GM12801 (cell line): ENCODE data around the gene WBP1.

Experiments
- TF ChIP-seq, protein P1 (sequence below): IDR thresholded peaks from one replicate; pipeline ENCODE4 v1.5.1; 2011; ENCODE audit warnings: control low read depth; ENCODE audit not compliant: insufficient read length; ENCODE audit errors: extremely low read depth

WBP1 gene

DNA sequence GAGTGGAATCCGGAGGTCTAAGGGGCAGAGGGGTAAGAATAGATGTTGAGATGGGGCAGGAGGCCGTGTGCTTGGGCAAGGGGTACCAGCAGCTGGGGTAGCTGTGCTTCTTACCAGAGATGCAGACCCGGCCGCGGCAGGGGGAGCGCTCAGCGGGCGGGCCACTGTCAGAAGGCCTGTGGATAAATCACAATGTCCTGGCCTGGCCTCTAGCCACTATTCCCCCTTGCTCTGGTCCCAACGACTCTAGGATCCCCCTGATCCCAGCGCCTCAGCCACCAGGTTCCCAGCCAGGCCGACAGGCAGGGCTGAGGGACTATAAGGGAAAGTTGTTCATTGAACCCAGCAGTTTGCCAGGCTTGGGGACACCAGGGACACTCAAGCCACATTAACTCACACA, 27.7 kb upstream of the WBP1 start:
- TF ChIP-seq, protein P1, sequence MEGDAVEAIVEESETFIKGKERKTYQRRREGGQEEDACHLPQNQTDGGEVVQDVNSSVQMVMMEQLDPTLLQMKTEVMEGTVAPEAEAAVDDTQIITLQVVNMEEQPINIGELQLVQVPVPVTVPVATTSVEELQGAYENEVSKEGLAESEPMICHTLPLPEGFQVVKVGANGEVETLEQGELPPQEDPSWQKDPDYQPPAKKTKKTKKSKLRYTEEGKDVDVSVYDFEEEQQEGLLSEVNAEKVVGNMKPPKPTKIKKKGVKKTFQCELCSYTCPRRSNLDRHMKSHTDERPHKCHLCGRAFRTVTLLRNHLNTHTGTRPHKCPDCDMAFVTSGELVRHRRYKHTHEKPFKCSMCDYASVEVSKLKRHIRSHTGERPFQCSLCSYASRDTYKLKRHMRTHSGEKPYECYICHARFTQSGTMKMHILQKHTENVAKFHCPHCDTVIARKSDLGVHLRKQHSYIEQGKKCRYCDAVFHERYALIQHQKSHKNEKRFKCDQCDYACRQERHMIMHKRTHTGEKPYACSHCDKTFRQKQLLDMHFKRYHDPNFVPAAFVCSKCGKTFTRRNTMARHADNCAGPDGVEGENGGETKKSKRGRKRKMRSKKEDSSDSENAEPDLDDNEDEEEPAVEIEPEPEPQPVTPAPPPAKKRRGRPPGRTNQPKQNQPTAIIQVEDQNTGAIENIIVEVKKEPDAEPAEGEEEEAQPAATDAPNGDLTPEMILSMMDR, result no peak

DNA sequence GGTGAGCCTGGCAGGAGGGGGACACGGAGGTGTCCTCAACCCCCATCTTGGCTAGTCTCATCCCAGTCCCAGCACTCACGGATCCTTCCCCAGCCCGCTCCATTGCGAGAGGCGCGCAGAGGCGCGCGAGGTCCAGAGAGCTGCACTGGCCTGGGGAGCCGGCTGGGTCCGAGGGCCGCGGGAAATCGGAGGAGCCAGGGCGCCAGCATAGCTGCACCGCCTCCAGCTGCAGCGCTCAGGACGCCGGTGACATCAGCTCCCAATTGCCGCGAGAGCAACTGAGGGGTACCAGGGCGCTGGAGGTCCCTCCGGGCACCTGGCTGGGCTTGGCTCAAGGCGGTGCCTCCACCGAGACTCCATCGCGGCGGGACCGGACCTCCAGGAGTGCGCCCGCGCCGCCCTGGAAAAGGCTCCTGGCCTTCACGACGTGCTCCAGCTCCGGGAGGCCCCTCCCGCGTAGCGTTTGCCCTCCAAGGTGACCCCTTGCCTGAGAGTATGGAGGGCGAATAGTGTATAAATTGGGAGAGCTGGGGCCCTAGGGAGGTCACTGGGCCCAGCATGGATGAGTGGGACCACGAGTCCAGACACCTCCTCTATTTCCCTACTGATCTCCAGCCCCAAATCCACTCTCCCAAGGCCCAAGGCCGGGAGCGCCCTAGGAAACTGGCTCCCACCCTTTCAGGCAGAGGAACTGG, 22.0 kb upstream of the WBP1 start:
- TF ChIP-seq, protein P1, result no peak

- TF ChIP-seq, protein P1, result no peak
Measured at GRCh38 chr2:74436848-74437695, 21.2 kb upstream of the WBP1 start.

DNA sequence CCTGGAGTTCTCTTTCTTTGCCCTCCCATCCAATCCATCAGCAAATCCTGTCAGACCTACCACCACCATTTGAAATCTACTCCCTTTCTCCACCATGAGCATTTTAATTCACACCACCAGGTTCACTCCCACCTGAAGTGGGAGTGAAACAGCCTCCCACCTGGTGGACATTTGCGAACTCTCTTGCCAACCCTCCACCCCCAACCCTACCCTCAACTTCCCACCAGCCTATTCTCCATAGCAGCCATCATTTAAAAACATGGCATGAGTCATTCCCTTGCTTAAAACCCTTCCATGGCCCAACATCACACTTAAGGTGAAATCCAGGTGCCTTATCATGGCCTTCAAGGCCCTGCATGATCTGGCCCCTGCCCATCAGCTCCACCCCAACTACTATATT, 20.0 kb upstream of the WBP1 start:
- TF ChIP-seq, protein P1, result no peak

- TF ChIP-seq, protein P1, result no peak
Measured at GRCh38 chr2:74439373-74439772, 18.9 kb upstream of the WBP1 start.

- TF ChIP-seq, protein P1, result no peak
Measured at GRCh38 chr2:74439803-74440377, 18.3 kb upstream of the WBP1 start.

DNA sequence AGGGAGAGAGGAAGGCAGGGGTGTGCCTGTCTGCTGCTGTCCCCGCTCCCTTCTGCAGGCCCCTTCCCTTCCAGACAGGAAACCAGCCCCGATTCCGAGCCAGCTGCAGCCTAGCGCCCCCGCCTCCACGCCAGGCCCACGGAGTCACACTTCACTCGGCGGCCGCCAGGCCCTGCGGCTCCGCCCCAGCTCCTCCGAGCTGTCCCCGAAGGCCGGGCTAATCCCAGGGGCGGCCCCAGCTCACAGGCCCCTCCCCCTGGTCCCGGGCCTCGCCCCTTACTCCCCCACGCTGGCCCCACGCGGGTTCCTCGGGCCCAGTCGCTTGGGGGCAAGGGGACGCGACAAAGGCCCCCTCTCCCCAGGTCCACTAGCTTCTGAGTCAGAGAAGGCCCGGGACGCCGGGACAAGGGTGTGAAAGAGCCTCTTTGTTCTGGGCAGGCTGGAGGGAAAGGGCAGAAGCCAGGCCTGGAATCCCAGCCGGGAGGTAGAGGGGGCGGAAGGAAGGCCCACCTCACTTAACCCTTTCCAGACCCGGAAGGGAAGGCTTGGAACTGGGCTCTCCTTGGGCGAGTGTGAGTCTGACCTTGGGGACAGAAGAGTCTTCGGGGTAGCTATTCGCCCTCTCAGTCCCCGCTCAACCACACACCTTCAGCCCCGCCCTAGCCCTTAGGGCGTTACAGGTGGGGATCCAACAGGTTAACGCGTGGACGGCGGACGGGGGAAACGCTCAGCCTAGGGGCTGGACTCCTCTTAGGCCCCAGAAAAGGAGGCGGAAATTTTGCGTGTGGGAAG, 17.7 kb upstream of the WBP1 start:
- TF ChIP-seq, protein P1, result no peak
